ENCODE results near the gene PPP1R36. TPM values are rescaled to one million over a fixed set of nuclear protein-coding genes. Genes with fewer than 3 reads are reported as not detected.

Gene PPP1R36
- polyA plus RNA-seq, 1 donor = 2.6 TPM

GRCh38 chr14:64520699-64521098, 29.1 kb upstream of the PPP1R36 start:
- no peaks in the 10 kb centered on the region for H3K4me1 ChIP-seq (ENCODE audit: control insufficient read depth, insufficient read depth, low read length)
- H3K36me3 ChIP-seq (ENCODE audit: control insufficient read depth, insufficient read depth, low read length) = peaks cover 19% of the 10 kb centered on the region
- H3K27ac ChIP-seq (ENCODE audit: low read length) = no peak overlapping the region
- 100% methylated on average over 2 of the region's 4 CpGs for WGBS (ENCODE audit: insufficient coverage, low lambda C conversion rate)
- no peaks in the 10 kb centered on the region for H3K27me3 ChIP-seq (ENCODE audit: control insufficient read depth, insufficient read depth, low read length)
- H3K9me3 ChIP-seq (ENCODE audit: control insufficient read depth, low read depth, low read length) = no peaks in the 10 kb centered on the region
- no peak overlapping the region for H3K4me3 ChIP-seq (ENCODE audit: low read length)
- no peak for DNase-seq

DNA sequence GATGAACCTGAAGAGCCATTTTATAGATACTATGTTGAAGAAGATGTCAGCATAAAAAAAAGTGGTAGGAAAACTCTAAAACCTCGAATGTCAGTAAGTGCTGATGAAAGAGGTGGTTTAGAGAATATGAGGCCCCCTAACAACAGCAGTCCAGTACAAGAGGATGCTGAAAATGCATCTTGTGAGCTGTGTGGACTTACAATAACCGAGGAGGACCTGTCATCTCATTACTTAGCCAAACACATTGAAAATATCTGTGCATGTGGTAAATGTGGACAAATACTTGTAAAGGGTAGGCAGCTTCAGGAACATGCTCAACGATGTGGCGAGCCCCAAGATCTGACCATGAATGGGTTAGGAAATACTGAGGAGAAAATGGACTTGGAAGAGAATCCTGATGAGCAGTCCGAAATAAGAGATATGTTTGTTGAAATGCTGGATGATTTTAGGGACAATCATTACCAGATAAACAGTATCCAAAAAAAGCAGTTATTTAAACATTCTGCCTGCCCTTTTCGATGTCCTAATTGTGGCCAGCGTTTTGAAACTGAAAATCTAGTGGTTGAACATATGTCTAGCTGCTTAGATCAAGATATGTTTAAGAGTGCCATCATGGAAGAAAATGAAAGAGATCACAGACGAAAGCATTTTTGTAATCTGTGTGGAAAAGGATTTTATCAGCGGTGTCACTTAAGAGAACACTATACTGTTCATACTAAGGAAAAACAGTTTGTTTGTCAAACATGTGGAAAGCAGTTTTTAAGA, 27.0 kb upstream of the PPP1R36 start:
- H3K36me3 ChIP-seq (ENCODE audit: control insufficient read depth, insufficient read depth, low read length) = peaks cover 19% of the 10 kb centered on the region

DNA sequence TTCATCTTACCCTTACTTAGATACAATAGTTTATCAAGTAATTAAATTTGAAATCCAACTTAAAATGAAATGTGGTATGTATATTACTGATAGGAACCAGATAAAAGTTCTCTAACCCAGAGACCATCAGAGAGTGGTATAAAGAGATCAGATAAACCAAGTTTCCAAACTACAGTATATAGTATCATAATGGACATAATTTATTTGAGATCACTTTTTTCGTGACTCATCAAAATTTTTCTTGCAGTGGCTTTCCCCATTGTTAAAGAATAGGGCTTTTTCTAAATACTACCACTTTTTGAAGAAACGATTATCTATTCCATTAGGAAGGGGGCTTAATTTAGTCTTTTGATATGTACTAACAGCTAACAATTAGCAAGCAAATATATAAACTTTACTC, 24.4 kb upstream of the PPP1R36 start:
- Histone ChIP-seq H3K4me1 (ENCODE audit: control insufficient read depth, insufficient read depth, low read length) (no peaks in the 10 kb centered on the region), H3K4me3 (ENCODE audit: low read length) (no peak overlapping the region), H3K9me3 (ENCODE audit: control insufficient read depth, low read depth, low read length) (no peaks in the 10 kb centered on the region), H3K27me3 (ENCODE audit: control insufficient read depth, insufficient read depth, low read length) (no peaks in the 10 kb centered on the region), H3K27ac (ENCODE audit: low read length) (no peak overlapping the region), H3K36me3 (ENCODE audit: control insufficient read depth, insufficient read depth, low read length) (peaks cover 19% of the 10 kb centered on the region)
- no peak for DNase-seq
- WGBS (ENCODE audit: insufficient coverage, low lambda C conversion rate) = 82% methylated on average over 2 of the region's 2 CpGs

More for the DNA sequence above, 27.0 kb upstream of the PPP1R36 start:
- no peak for DNase-seq
- WGBS (ENCODE audit: insufficient coverage, low lambda C conversion rate) = 92% methylated on average over 2 of the region's 9 CpGs
- no peak overlapping the region for H3K27ac ChIP-seq (ENCODE audit: low read length)
- no peaks in the 10 kb centered on the region for H3K27me3 ChIP-seq (ENCODE audit: control insufficient read depth, insufficient read depth, low read length)
- H3K9me3 ChIP-seq (ENCODE audit: control insufficient read depth, low read depth, low read length) = no peaks in the 10 kb centered on the region
- no peaks in the 10 kb centered on the region for H3K4me1 ChIP-seq (ENCODE audit: control insufficient read depth, insufficient read depth, low read length)
- H3K4me3 ChIP-seq (ENCODE audit: low read length) = no peak overlapping the region

DNA sequence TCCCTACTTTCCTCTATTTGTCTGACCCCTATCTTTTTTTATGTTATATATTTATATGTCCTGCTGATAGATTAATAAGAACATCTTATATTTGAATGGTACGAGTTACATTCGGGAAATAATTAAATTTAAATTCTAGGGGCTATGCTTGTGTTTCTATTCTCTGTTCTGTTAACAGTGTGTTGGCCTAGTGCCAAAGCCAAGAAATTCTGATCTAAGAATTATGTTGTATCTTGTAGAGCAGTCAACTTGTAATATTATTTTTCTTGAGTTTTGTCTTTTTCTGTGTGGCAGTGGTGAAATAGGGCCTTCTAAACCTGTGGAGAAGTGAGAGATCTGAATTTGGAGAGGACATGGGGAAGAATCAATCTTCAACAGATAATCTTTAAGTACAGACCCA, 18.2 kb upstream of the PPP1R36 start:
- no peaks in the 10 kb centered on the region for H3K36me3 ChIP-seq (ENCODE audit: control insufficient read depth, insufficient read depth, low read length)
- no CpG with 5 or more reads among the region's 2 CpGs for WGBS (ENCODE audit: insufficient coverage, low lambda C conversion rate)

GRCh38 chr14:64536488-64537245, 13.1 kb upstream of the PPP1R36 start:
- Histone ChIP-seq H3K36me3 (ENCODE audit: control insufficient read depth, insufficient read depth, low read length) (no peaks in the 10 kb centered on the region), H3K27ac (ENCODE audit: low read length) (no peak overlapping the region), H3K4me3 (ENCODE audit: low read length) (no peak overlapping the region), H3K9me3 (ENCODE audit: control insufficient read depth, low read depth, low read length) (peaks cover 11% of the 10 kb centered on the region), H3K4me1 (ENCODE audit: control insufficient read depth, insufficient read depth, low read length) (peaks cover 10% of the 10 kb centered on the region), H3K27me3 (ENCODE audit: control insufficient read depth, insufficient read depth, low read length) (peaks cover 11% of the 10 kb centered on the region)
- no CpG with 5 or more reads among the region's 4 CpGs for WGBS (ENCODE audit: insufficient coverage, low lambda C conversion rate)
- DNase-seq = no peak

More for the DNA sequence above, 18.2 kb upstream of the PPP1R36 start:
- DNase-seq = no peak
- Histone ChIP-seq H3K4me1 (ENCODE audit: control insufficient read depth, insufficient read depth, low read length) (no peaks in the 10 kb centered on the region), H3K9me3 (ENCODE audit: control insufficient read depth, low read depth, low read length) (no peaks in the 10 kb centered on the region), H3K27ac (ENCODE audit: low read length) (no peak overlapping the region), H3K4me3 (ENCODE audit: low read length) (no peak overlapping the region), H3K27me3 (ENCODE audit: control insufficient read depth, insufficient read depth, low read length) (no peaks in the 10 kb centered on the region)

- Histone ChIP-seq H3K9me3 (ENCODE audit: control insufficient read depth, low read depth, low read length) (peaks cover 13% of the 10 kb centered on the region), H3K27me3 (ENCODE audit: control insufficient read depth, insufficient read depth, low read length) (peaks cover 26% of the 10 kb centered on the region), H3K4me3 (ENCODE audit: low read length) (peak within 1 kb of the TSS; percentile 63), H3K36me3 (ENCODE audit: control insufficient read depth, insufficient read depth, low read length) (no peaks in the 10 kb centered on the region), H3K27ac (ENCODE audit: low read length) (peak within 1 kb of the TSS; percentile 95), H3K4me1 (ENCODE audit: control insufficient read depth, insufficient read depth, low read length) (peaks cover 15% of the 10 kb centered on the region)
- peak; percentile 99 to 100 for DNase-seq
- WGBS (ENCODE audit: insufficient coverage, low lambda C conversion rate) = no CpG with 5 or more reads among the region's 79 CpGs
These were observed 9.3 kb upstream of the PPP1R36 start, which contains the start of gene HSPA2 for GRCh38 chr14:64540208-64541202. TSS of gene HSPA2 (plus strand) at chr14:64540741. CDS start at chr14:64540850, 109 bp downstream.

DNA sequence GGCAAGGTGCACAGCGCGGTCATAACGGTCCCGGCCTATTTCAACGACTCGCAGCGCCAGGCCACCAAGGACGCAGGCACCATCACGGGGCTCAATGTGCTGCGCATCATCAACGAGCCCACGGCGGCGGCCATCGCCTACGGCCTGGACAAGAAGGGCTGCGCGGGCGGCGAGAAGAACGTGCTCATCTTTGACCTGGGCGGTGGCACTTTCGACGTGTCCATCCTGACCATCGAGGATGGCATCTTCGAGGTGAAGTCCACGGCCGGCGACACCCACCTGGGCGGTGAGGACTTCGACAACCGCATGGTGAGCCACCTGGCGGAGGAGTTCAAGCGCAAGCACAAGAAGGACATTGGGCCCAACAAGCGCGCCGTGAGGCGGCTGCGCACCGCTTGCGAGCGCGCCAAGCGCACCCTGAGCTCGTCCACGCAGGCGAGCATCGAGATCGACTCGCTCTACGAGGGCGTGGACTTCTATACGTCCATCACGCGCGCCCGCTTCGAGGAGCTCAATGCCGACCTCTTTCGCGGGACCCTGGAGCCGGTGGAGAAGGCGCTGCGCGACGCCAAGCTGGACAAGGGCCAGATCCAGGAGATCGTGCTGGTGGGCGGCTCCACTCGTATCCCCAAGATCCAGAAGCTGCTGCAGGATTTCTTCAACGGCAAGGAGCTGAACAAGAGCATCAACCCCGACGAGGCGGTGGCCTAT, 8.3 kb upstream of the PPP1R36 start:
- peaks cover 13% of the 10 kb centered on the region for H3K9me3 ChIP-seq (ENCODE audit: control insufficient read depth, low read depth, low read length)
- H3K27me3 ChIP-seq (ENCODE audit: control insufficient read depth, insufficient read depth, low read length) = peaks cover 26% of the 10 kb centered on the region
- no CpG with 5 or more reads among the region's 73 CpGs for WGBS (ENCODE audit: insufficient coverage, low lambda C conversion rate)
- H3K4me3 ChIP-seq (ENCODE audit: low read length) = peak overlapping the region; percentile 63
- no peaks in the 10 kb centered on the region for H3K36me3 ChIP-seq (ENCODE audit: control insufficient read depth, insufficient read depth, low read length)
- peaks cover 15% of the 10 kb centered on the region for H3K4me1 ChIP-seq (ENCODE audit: control insufficient read depth, insufficient read depth, low read length)
- DNase-seq = peak; percentile 58 to 67
- no peak overlapping the region for H3K27ac ChIP-seq (ENCODE audit: low read length)

DNA sequence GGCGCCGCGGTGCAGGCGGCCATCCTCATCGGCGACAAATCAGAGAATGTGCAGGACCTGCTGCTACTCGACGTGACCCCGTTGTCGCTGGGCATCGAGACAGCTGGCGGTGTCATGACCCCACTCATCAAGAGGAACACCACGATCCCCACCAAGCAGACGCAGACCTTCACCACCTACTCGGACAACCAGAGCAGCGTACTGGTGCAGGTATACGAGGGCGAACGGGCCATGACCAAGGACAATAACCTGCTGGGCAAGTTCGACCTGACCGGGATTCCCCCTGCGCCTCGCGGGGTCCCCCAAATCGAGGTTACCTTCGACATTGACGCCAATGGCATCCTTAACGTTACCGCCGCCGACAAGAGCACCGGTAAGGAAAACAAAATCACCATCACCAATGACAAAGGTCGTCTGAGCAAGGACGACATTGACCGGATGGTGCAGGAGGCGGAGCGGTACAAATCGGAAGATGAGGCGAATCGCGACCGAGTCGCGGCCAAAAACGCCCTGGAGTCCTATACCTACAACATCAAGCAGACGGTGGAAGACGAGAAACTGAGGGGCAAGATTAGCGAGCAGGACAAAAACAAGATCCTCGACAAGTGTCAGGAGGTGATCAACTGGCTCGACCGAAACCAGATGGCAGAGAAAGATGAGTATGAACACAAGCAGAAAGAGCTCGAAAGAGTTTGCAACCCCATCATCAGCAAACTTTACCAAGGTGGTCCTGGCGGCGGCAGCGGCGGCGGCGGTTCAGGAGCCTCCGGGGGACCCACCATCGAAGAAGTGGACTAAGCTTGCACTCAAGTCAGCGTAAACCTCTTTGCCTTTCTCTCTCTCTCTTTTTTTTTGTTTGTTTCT, 7.6 kb upstream of the PPP1R36 start:
- H3K4me3 ChIP-seq (ENCODE audit: low read length) = peak overlapping the region; percentile 63
- DNase-seq = peak in 1 of 2 donors; percentile 36
- H3K27ac ChIP-seq (ENCODE audit: low read length) = no peak overlapping the region

DNA sequence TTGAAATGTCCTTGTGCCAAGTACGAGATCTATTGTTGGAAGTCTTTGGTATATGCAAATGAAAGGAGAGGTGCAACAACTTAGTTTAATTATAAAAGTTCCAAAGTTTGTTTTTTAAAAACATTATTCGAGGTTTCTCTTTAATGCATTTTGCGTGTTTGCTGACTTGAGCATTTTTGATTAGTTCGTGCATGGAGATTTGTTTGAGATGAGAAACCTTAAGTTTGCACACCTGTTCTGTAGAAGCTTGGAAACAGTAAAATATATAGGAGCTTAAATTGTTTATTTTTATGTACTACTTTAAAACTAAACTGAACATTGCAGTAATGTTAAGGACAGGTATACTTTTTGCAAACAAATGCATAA, 6.9 kb upstream of the PPP1R36 start:
- DNase-seq = no peak
- Histone ChIP-seq H3K36me3 (ENCODE audit: control insufficient read depth, insufficient read depth, low read length) (no peaks in the 10 kb centered on the region), H3K4me3 (ENCODE audit: low read length) (peak overlapping the region; percentile 63), H3K27me3 (ENCODE audit: control insufficient read depth, insufficient read depth, low read length) (peaks cover 26% of the 10 kb centered on the region), H3K4me1 (ENCODE audit: control insufficient read depth, insufficient read depth, low read length) (peaks cover 15% of the 10 kb centered on the region), H3K27ac (ENCODE audit: low read length) (no peak overlapping the region), H3K9me3 (ENCODE audit: control insufficient read depth, low read depth, low read length) (peaks cover 13% of the 10 kb centered on the region)
- WGBS (ENCODE audit: insufficient coverage, low lambda C conversion rate) = 10% methylated on average over 2 of the region's 4 CpGs

More for the DNA sequence above, 7.6 kb upstream of the PPP1R36 start:
- Histone ChIP-seq H3K36me3 (ENCODE audit: control insufficient read depth, insufficient read depth, low read length) (no peaks in the 10 kb centered on the region), H3K4me1 (ENCODE audit: control insufficient read depth, insufficient read depth, low read length) (peaks cover 15% of the 10 kb centered on the region), H3K9me3 (ENCODE audit: control insufficient read depth, low read depth, low read length) (peaks cover 13% of the 10 kb centered on the region), H3K27me3 (ENCODE audit: control insufficient read depth, insufficient read depth, low read length) (peaks cover 26% of the 10 kb centered on the region)
- no CpG with 5 or more reads among the region's 61 CpGs for WGBS (ENCODE audit: insufficient coverage, low lambda C conversion rate)

All from large intestine (tissue), 3 donors.